Heart right ventricle (tissue), 16 donors: ENCODE results near the gene FTO. TPM values are rescaled to one million over a fixed set of nuclear protein-coding genes. Genes with fewer than 3 reads are reported as not detected.

Experiments
- ATAC-seq, 8 donors: fragments of 200-7000 bp; cut with Tn5 transposase; one replicate each; pipeline ENCODE4 v1.9.1; 2020; ENCODE audit warnings: mild to moderate bottlenecking in 8 of 8, moderate library complexity in 8 of 8, moderate number of reproducible peaks in 1 of 8
- DNase-seq, 2 donors: peaks; one replicate each; pipeline ENCODE4 v3.0.0-alpha.2; 2020
- H3K27ac ChIP-seq, 10 donors: fragments of 200-600 bp; sonication (generic) in 2 of 10; one replicate each; pipeline versions ENCODE4 v1.5.0 to v1.8.0; 2020 to 2022; ENCODE audit warnings: mild to moderate bottlenecking in 3 of 10
- H3K27me3 ChIP-seq, 7 donors: fragments of 200-600 bp; one replicate each; pipeline ENCODE4 v1.8.0; 2021 to 2022; ENCODE audit warnings: mild to moderate bottlenecking in 2 of 7
- H3K36me3 ChIP-seq, 9 donors: fragments of 200-600 bp; sonication (generic) in 1 of 9; one replicate each; pipeline versions ENCODE4 v1.5.0 to v1.8.0; 2020 to 2022; ENCODE audit warnings: mild to moderate bottlenecking in 2 of 9
- H3K4me1 ChIP-seq, 9 donors: fragments of 200-600 bp; sonication (generic) in 1 of 9; one replicate each; pipeline versions ENCODE4 v1.5.0 to v1.8.0; 2020 to 2022; ENCODE audit warnings: mild to moderate bottlenecking in 4 of 9
- H3K4me3 ChIP-seq, 10 donors: fragments of 200-600 bp; sonication (generic) in 2 of 10; one replicate each; pipeline versions ENCODE4 v1.5.0 to v1.8.0; 2020 to 2022; ENCODE audit warnings: mild to moderate bottlenecking in 7 of 10, moderate library complexity in 2 of 10
- H3K9me3 ChIP-seq, 11 donors: fragments of 200-600 bp in 10 of 11; sonication (generic) in 2 of 11; one replicate each; pipeline versions ENCODE4 v1.5.0 to v1.8.0; 2013 to 2022; ENCODE audit warnings: mild to moderate bottlenecking in 2 of 11, control low read depth in 1 of 11, moderate library complexity in 1 of 11
- WGBS, 2 donors: extraction: QIAGEN DNeasy Blood & Tissue Kit; methylation state at CpG; one replicate each; pipeline ENCODE4 v1.1.7; 2013; ENCODE audit warnings: inconsistent platforms in 1 of 2; 5-methylcytosine and 5-hydroxymethylcytosine counted together
- intact Hi-C, 10 donors: fragments of 100-400 bp; cut with DNase I; formaldehyde crosslinking; loops; one replicate each; pipeline versions ENCODE4 v1.11.1 to v1.14.2; 2022
- polyA plus RNA-seq, 2 donors: library from polyadenylated mRNA; stranded (reverse); fragments of 200-250 nt; gene quantifications; one replicate each; pipeline ENCODE4 v1.2.3, GENCODE V29; 2013
- total RNA-seq, 10 donors: library from RNA; stranded (reverse); fragmentation: NEBNext Ultra II Directional in 3 of 10; extraction: Animal tissue kit (Norgen Biotek cat#: 25700) in 3 of 10; gene quantifications; one replicate each; pipeline versions ENCODE4 v1.2.1 to v1.2.4, GENCODE V29; 2021 to 2023
- TF ChIP-seq, protein P1 (sequence below), 9 donors: fragments of 200-600 bp; sonication (generic) in 2 of 9; IDR thresholded peaks; one replicate each; pipeline versions ENCODE4 v1.5.0 to v1.8.0; 2021 to 2022; ENCODE audit warnings: antibody characterized with exemption in 9 of 9, mild to moderate bottlenecking in 5 of 9, moderate library complexity in 1 of 9
- donor health status: Arrhythmogenic right ventricular cardiomyopathy.
- donor health status: ischemic (EF 13 %, LVEDD 7.1; RV severe dilation, severe dysfunction).
- donor health status: healthy with polysubstance abuse.
- donor health status: DM: no; HTN: yes; CAD: no.
- donor health status: DM: no; HTN: no; CAD: no.
- donor health status: ischemic (EF 25% LVEDD 6.9; RV normal size, moderate dysfunction).
- donor health status: ischemic (EF 25% LVEDD 5.7; RV mildly dilated, moderate dysfunction).
- donor health status: healthy.
- donor health status: DM: yes; HTN: yes; CAD: no.
- donor health status: Ischemic cardiomyopathy.
- donor health status: ischemic (EF 35%, LVEDD 5.7; RV mildly dilated, moderate dysfunction).
- donor health status: nonischemic (EF 11% LVEDD 7.7; RV severe dilation, severe dysfunction).
- donor health status: DM: yes; HTN: yes; CAD: no.
- donor health status: PGD.
- donor health status: ischemic (EF 29% LVEDD 5.4; RV normal size, mild dysfunction).
- donor health status: nonischemic (EF 23%, LVEDD 6.1; RV moderate dilation, normal function).

Gene FTO
- total and polyA plus RNA-seq, 12 donors, result 8.5 to 103 (median 90.0) TPM

DNA sequence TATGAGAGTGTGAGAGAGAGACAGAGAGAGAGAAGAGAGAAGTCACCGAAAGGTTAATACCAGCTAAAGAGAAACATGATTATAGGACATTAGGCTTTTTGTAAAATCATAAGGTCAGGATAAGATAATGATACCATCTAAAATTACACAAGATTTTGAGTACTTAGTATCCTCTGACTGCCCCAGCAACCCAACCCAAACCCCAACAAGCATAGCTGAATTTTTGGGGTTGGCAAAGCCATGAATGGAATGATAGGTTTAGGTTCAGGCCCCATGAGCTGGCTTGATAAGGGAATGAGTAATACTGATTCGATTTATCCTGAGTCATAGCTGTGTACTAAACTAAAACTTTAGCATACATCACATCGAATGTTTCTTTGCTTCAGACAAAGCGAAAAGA is 323.1 kb downstream of the FTO start:
- WGBS, 2 donors, result 89 to 91% methylated on average over 4 of the region's 4 CpGs
- no peak for ATAC-seq
- no peak for DNase-seq

GRCh38 chr16:54027558-54027957 is 323.6 kb downstream of the FTO start:
- peaks cover 0 to 6% (median 0%) of the 10 kb centered on the region in 9 donors for H3K36me3 ChIP-seq
- DNase-seq (no peak), ATAC-seq (no peak)
- no peaks in the 10 kb centered on the region for H3K27me3 ChIP-seq
- no peaks in the 10 kb centered on the region for H3K4me1 ChIP-seq
- H3K9me3 ChIP-seq, result peaks cover 0 to 21% (median 8%) of the 10 kb centered on the region in 11 donors
- intact Hi-C loops, result no loop called here
- TF ChIP-seq, protein P1, sequence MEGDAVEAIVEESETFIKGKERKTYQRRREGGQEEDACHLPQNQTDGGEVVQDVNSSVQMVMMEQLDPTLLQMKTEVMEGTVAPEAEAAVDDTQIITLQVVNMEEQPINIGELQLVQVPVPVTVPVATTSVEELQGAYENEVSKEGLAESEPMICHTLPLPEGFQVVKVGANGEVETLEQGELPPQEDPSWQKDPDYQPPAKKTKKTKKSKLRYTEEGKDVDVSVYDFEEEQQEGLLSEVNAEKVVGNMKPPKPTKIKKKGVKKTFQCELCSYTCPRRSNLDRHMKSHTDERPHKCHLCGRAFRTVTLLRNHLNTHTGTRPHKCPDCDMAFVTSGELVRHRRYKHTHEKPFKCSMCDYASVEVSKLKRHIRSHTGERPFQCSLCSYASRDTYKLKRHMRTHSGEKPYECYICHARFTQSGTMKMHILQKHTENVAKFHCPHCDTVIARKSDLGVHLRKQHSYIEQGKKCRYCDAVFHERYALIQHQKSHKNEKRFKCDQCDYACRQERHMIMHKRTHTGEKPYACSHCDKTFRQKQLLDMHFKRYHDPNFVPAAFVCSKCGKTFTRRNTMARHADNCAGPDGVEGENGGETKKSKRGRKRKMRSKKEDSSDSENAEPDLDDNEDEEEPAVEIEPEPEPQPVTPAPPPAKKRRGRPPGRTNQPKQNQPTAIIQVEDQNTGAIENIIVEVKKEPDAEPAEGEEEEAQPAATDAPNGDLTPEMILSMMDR (IDR thresholded peaks at IDR 0.05), result no peak
- no peak overlapping the region for H3K27ac ChIP-seq
- 69 to 82% methylated on average over 1 of the region's 1 CpG for WGBS, 2 donors
- no peak overlapping the region for H3K4me3 ChIP-seq

More for the DNA sequence above, 323.1 kb downstream of the FTO start:
- no peaks in the 10 kb centered on the region for H3K4me1 ChIP-seq
- H3K4me3 ChIP-seq, result no peak overlapping the region
- H3K9me3 ChIP-seq, result peaks cover 0 to 21% (median 8%) of the 10 kb centered on the region in 11 donors
- H3K27ac ChIP-seq, result no peak overlapping the region
- intact Hi-C loops, result no loop called here
- TF ChIP-seq, protein P1 (IDR thresholded peaks at IDR 0.05), result no peak
- H3K36me3 ChIP-seq, result peaks cover 0 to 6% (median 0%) of the 10 kb centered on the region in 9 donors
- no peaks in the 10 kb centered on the region for H3K27me3 ChIP-seq

- intact Hi-C loops, result no loop called here
- WGBS, 2 donors, result 76 to 81% methylated on average over 3 of the region's 3 CpGs
- DNase-seq (no peak), ATAC-seq (no peak)
- Histone ChIP-seq H3K9me3 (peaks cover 0 to 21% (median 8%) of the 10 kb centered on the region in 11 donors), H3K36me3 (peaks cover 0 to 4% (median 0%) of the 10 kb centered on the region in 9 donors), H3K27me3 (no peaks in the 10 kb centered on the region), H3K4me3 (no peak overlapping the region), H3K27ac (no peak overlapping the region), H3K4me1 (no peaks in the 10 kb centered on the region)
- TF ChIP-seq, protein P1 (IDR thresholded peaks at IDR 0.05), result no peak
Measured at GRCh38 chr16:54027995-54028394, 324.0 kb downstream of the FTO start.

- Histone ChIP-seq H3K4me3 (no peak overlapping the region), H3K4me1 (peaks cover 0 to 3% (median 0%) of the 10 kb centered on the region in 9 donors), H3K36me3 (no peaks in the 10 kb centered on the region), H3K27me3 (no peaks in the 10 kb centered on the region), H3K27ac (no peak overlapping the region), H3K9me3 (peaks cover 0 to 21% (median 8%) of the 10 kb centered on the region in 11 donors)
- DNase-seq (no peak), ATAC-seq (no peak)
- intact Hi-C loops, result no loop called here
- TF ChIP-seq, protein P1 (IDR thresholded peaks at IDR 0.05), result no peak
- 73 to 74% methylated on average over 1 of the region's 1 CpG for WGBS, 2 donors
Measured at GRCh38 chr16:54030451-54030850, 326.5 kb downstream of the FTO start.
